Gastrocnemius medialis (tissue), 4 donors: ENCODE results near the gene CEL. TPM values are rescaled to one million over a fixed set of nuclear protein-coding genes. Genes with fewer than 3 reads are reported as not detected.

Source experiments
- ATAC-seq, 2 donors: fragments of 150-250 bp; one replicate each; pipeline ENCODE4 v1.9.1; 2016
- DNase-seq, 2 donors: peaks; one replicate each; pipeline ENCODE4 v3.0.0-alpha.2; 2019
- H3K27ac ChIP-seq, 4 donors: fragments of 200-600 bp; sonication (generic); 1 replicate in 1 of 4; 2 replicates in 3 of 4; pipeline ENCODE4 v1.5.1; 2016 to 2018; ENCODE audit warnings: mild to moderate bottlenecking in 2 of 4, moderate library complexity in 1 of 4
- H3K27me3 ChIP-seq, 3 donors: fragments of 200-600 bp; sonication (generic) in 2 of 3; 1 replicate in 1 of 3; 2 replicates in 2 of 3; pipeline versions ENCODE4 v1.5.1 to v1.6.0; 2016 to 2019; ENCODE audit warnings: mild to moderate bottlenecking in 1 of 3, moderate library complexity in 1 of 3
- H3K36me3 ChIP-seq, 2 donors: fragments of 200-600 bp; sonication (generic) in 1 of 2; one replicate each; pipeline ENCODE4 v1.5.1; 2017 to 2018
- H3K4me1 ChIP-seq, 2 donors: fragments of 200-600 bp; sonication (generic) in 1 of 2; one replicate each; pipeline ENCODE4 v1.5.1; 2016 to 2017; ENCODE audit warnings: mild to moderate bottlenecking in 2 of 2
- H3K4me3 ChIP-seq, 4 donors: fragments of 200-600 bp; sonication (generic) in 3 of 4; 1 replicate in 1 of 4; 2 replicates in 3 of 4; pipeline ENCODE4 v1.5.1; 2016 to 2019; ENCODE audit warnings: mild to moderate bottlenecking in 2 of 4
- H3K9me3 ChIP-seq, 3 donors: fragments of 200-600 bp; sonication (generic) in 2 of 3; 1 replicate in 1 of 3; 2 replicates in 2 of 3; pipeline ENCODE4 v1.5.1; 2016 to 2019
- POLR2A ChIP-seq, 2 donors: fragments of 450-650 bp; IDR thresholded peaks; one replicate each; pipeline ENCODE4 v1.6.1; 2017; ENCODE audit warnings: antibody characterized with exemption in 2 of 2, mild to moderate bottlenecking in 2 of 2, moderate library complexity in 2 of 2
- in situ Hi-C, 4 donors: fragments of 200-750 bp; cut with MboI; loops; one replicate each; pipeline versions ENCODE4 v1.15.0 to v1.8.0; 2017; ENCODE audit warnings: low sequenced_read_pairs in 4 of 4
- intact Hi-C: fragments of 100-400 bp; cut with DNase I; formaldehyde crosslinking; loops from one replicate; pipeline ENCODE4 v1.15.1; 2023; ENCODE audit warnings: low total_unique reads
- total RNA-seq, 4 donors: library from RNA; depleted of rRNA; stranded (reverse); fragments of >200 nt; gene quantifications; one replicate each; pipeline versions ENCODE4 v1.1.0 to v1.2.3, GENCODE V29; 2016
- TF ChIP-seq, protein P1 (sequence below), 5 experiments: fragments of 450-650 bp in 3 of 5; fragments of 200-600 bp in 2 of 5; sonication (generic) in 2 of 5; IDR thresholded peaks in 4 of 5; conservative IDR thresholded peaks in 1 of 5; 1 replicate in 4 of 5; 2 replicates in 1 of 5; pipeline ENCODE4 v1.5.1; 2016 to 2019; ENCODE audit warnings: antibody characterized with exemption in 5 of 5, mild to moderate bottlenecking in 3 of 5, moderate library complexity in 3 of 5

Gene CEL
- total RNA-seq, 4 donors from 2014 or later, result 0.13 to 1.8 TPM; not detected in 2

DNA sequence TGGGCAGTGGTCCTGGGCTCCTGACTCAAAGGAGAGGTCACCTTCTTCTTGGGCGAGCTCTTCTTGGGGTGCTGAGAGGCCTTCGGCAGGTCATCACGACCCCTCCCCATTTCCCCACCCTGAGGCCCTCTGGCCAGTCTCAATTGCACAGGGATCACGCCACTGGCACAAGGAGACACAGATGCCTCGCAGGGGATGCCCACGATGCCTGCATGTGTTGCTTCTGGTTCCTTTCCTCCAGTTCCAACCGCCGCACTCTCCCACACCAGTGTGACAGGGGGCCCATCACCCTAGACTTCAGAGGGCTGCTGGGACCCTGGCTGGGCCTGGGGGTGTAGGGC lies 1.3 kb downstream of the CEL start:
- in situ Hi-C loops, result no loop called here
- no peaks in the 10 kb centered on the region for H3K9me3 ChIP-seq

DNA sequence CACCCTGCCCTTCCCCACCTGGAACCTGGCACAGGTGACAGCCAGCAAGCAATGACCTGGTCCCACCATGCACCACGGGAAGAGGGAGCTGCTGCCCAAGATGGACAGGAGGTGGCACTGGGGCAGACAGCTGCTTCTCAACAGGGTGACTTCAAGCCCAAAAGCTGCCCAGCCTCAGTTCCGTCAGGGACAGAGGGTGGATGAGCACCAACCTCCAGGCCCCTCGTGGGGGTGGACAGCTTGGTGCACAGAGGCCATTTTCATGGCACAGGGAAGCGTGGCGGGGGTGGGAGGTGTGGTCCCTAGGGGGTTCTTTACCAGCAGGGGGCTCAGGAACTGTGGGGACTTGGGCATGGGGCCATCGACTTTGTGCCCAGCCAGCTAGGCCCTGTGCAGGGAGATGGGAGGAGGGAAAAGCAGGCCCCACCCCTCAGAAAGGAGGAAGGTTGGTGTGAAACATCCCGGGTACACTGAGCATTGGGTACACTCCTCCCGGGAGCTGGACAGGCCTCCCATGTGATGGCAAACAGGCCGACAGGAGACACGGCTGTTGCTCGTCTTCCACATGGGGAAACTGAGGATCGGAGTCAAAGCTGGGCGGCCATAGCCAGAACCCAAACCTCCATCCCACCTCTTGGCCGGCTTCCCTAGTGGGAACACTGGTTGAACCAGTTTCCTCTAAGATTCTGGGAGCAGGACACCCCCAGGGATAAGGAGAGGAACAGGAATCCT lies 1.9 kb downstream of the CEL start:
- Histone ChIP-seq H3K36me3 (peaks cover 0 to 4% of the 10 kb centered on the region in 2 donors), H3K4me1 (no peaks in the 10 kb centered on the region), H3K27ac (no peak overlapping the region), H3K9me3 (no peaks in the 10 kb centered on the region), H3K27me3 (no peaks in the 10 kb centered on the region), H3K4me3 (no peak overlapping the region)
- in situ Hi-C loops, result no loop called here
- DNase-seq, result no peak
- no peak for TF ChIP-seq POLR2A (IDR thresholded peaks at IDR 0.05)
- TF ChIP-seq, protein P1, sequence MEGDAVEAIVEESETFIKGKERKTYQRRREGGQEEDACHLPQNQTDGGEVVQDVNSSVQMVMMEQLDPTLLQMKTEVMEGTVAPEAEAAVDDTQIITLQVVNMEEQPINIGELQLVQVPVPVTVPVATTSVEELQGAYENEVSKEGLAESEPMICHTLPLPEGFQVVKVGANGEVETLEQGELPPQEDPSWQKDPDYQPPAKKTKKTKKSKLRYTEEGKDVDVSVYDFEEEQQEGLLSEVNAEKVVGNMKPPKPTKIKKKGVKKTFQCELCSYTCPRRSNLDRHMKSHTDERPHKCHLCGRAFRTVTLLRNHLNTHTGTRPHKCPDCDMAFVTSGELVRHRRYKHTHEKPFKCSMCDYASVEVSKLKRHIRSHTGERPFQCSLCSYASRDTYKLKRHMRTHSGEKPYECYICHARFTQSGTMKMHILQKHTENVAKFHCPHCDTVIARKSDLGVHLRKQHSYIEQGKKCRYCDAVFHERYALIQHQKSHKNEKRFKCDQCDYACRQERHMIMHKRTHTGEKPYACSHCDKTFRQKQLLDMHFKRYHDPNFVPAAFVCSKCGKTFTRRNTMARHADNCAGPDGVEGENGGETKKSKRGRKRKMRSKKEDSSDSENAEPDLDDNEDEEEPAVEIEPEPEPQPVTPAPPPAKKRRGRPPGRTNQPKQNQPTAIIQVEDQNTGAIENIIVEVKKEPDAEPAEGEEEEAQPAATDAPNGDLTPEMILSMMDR (IDR thresholded peaks at IDR 0.05 in 4 of 5, conservative IDR thresholded peaks at IDR 0.05 in 1 of 5), result no peak
- intact Hi-C loops, result no loop called here
- no peak for ATAC-seq

More for the DNA sequence above, 1.3 kb downstream of the CEL start:
- intact Hi-C loops, result no loop called here
- Histone ChIP-seq H3K27ac (no peak overlapping the region), H3K4me1 (no peaks in the 10 kb centered on the region), H3K4me3 (no peak overlapping the region), H3K36me3 (peaks cover 0 to 9% of the 10 kb centered on the region in 2 donors), H3K27me3 (no peaks in the 10 kb centered on the region)
- ATAC-seq (no peak), DNase-seq (no peak)
- no peak for TF ChIP-seq POLR2A (IDR thresholded peaks at IDR 0.05)
- TF ChIP-seq, protein P1 (IDR thresholded peaks at IDR 0.05 in 4 of 5, conservative IDR thresholded peaks at IDR 0.05 in 1 of 5), result no peak

DNA sequence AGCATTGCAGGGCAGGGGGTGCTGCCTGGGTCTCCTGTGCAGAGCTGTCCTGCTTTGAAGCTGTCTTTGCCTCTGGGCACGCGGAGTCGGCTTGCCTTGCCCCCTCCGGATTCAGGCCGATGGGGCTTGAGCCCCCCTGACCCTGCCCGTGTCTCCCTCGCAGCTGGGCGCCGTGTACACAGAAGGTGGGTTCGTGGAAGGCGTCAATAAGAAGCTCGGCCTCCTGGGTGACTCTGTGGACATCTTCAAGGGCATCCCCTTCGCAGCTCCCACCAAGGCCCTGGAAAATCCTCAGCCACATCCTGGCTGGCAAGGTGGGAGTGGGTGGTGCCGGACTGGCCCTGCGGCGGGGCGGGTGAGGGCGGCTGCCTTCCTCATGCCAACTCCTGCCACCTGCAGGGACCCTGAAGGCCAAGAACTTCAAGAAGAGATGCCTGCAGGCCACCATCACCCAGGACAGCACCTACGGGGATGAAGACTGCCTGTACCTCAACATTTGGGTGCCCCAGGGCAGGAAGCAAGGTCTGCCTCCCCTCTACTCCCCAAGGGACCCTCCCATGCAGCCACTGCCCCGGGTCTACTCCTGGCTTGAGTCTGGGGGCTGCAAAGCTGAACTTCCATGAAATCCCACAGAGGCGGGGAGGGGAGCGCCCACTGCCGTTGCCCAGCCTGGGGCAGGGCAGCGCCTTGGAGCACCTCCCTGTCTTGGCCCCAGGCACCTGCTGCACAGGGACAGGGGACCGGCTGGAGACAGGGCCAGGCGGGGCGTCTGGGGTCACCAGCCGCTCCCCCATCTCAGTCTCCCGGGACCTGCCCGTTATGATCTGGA lies 2.7 kb downstream of the CEL start:
- Histone ChIP-seq H3K9me3 (no peaks in the 10 kb centered on the region), H3K4me1 (no peaks in the 10 kb centered on the region), H3K27ac (no peak overlapping the region), H3K27me3 (no peaks in the 10 kb centered on the region), H3K36me3 (peaks cover 0 to 4% of the 10 kb centered on the region in 2 donors), H3K4me3 (no peak overlapping the region)
- in situ Hi-C loops (no loop called here), intact Hi-C loops (no loop called here)
- ATAC-seq, result no peak
- no peak for DNase-seq
- TF ChIP-seq POLR2A (IDR thresholded peaks at IDR 0.05), result no peak
- TF ChIP-seq, protein P1 (IDR thresholded peaks at IDR 0.05 in 4 of 5, conservative IDR thresholded peaks at IDR 0.05 in 1 of 5), result no peak

DNA sequence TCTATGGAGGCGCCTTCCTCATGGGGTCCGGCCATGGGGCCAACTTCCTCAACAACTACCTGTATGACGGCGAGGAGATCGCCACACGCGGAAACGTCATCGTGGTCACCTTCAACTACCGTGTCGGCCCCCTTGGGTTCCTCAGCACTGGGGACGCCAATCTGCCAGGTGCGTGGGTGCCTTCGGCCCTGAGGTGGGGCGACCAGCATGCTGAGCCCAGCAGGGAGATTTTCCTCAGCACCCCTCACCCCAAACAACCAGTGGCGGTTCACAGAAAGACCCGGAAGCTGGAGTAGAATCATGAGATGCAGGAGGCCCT lies 3.2 kb downstream of the CEL start:
- H3K27me3 ChIP-seq, result no peaks in the 10 kb centered on the region
- ATAC-seq, result no peak
- no peaks in the 10 kb centered on the region for H3K9me3 ChIP-seq
- no peaks in the 10 kb centered on the region for H3K4me1 ChIP-seq
- in situ Hi-C loops, result no loop called here
- TF ChIP-seq, protein P1 (IDR thresholded peaks at IDR 0.05 in 4 of 5, conservative IDR thresholded peaks at IDR 0.05 in 1 of 5), result no peak
- TF ChIP-seq POLR2A (IDR thresholded peaks at IDR 0.05), result no peak
- H3K36me3 ChIP-seq, result peaks cover 0 to 4% of the 10 kb centered on the region in 2 donors
- DNase-seq, result no peak
- H3K27ac ChIP-seq, result no peak overlapping the region
- intact Hi-C loops, result no loop called here
- no peak overlapping the region for H3K4me3 ChIP-seq
